ENCODE data around the gene GPC3. TPM values are rescaled to one million over a fixed set of nuclear protein-coding genes. Genes with fewer than 3 reads are reported as not detected.

GPC3 gene
- total and polyA plus RNA-seq, 2 experiments from 2014 or later = 36.8 to 60.1 TPM

DNA sequence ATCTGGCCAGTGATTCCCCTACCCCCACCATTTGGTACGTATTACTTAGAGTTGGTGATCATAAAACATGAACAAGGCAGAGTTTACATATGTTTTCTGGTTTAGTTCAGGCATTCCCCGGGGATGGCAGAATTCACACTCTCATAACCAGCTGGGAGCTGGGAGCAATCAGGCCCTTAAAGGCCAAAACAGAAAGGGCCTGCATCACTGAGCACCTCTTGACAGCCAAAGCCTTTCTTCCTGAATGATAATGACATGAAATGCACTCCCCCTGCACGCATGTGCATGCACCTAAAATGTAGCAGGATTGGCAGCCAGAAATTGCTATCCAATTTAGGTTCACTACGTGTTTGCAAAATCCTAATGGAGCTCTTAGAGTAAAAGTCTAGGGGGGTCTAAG lies 235.4 kb downstream of the GPC3 start:
- Mint-ChIP-seq H3K4me3 (no peak overlapping the region), H3K4me1 (peaks cover 12% of the 10 kb centered on the region; the same call in 2 of the 3 replicates), H3K9me3 (no peaks in the 10 kb centered on the region), H3K36me3 (ENCODE audit: low read depth) (no peaks in the 10 kb centered on the region), H3K27ac (no peak overlapping the region), H3K27me3 (ENCODE audit: insufficient read depth, low read depth, poor library complexity) (no peaks in the 10 kb centered on the region)
- DNase-seq (ENCODE audit: low spot score) = no peak
- H3K4me3 ChIP-seq = no peak overlapping the region
- TF ChIP-seq, protein P1, sequence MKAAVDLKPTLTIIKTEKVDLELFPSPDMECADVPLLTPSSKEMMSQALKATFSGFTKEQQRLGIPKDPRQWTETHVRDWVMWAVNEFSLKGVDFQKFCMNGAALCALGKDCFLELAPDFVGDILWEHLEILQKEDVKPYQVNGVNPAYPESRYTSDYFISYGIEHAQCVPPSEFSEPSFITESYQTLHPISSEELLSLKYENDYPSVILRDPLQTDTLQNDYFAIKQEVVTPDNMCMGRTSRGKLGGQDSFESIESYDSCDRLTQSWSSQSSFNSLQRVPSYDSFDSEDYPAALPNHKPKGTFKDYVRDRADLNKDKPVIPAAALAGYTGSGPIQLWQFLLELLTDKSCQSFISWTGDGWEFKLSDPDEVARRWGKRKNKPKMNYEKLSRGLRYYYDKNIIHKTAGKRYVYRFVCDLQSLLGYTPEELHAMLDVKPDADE (IDR thresholded peaks at IDR 0.05) = no peak
- TF ChIP-seq, protein P2, sequence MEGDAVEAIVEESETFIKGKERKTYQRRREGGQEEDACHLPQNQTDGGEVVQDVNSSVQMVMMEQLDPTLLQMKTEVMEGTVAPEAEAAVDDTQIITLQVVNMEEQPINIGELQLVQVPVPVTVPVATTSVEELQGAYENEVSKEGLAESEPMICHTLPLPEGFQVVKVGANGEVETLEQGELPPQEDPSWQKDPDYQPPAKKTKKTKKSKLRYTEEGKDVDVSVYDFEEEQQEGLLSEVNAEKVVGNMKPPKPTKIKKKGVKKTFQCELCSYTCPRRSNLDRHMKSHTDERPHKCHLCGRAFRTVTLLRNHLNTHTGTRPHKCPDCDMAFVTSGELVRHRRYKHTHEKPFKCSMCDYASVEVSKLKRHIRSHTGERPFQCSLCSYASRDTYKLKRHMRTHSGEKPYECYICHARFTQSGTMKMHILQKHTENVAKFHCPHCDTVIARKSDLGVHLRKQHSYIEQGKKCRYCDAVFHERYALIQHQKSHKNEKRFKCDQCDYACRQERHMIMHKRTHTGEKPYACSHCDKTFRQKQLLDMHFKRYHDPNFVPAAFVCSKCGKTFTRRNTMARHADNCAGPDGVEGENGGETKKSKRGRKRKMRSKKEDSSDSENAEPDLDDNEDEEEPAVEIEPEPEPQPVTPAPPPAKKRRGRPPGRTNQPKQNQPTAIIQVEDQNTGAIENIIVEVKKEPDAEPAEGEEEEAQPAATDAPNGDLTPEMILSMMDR (conservative IDR thresholded peaks at IDR 0.05; ENCODE audit: low read depth in 2 of 2) = no peak
- TF ChIP-seq ZNF114 (CRISPR knock-in tag; IDR thresholded peaks at IDR 0.05) = no peak
- no peaks in the 10 kb centered on the region for H3F3A ChIP-seq (replicated peaks; ENCODE audit: low read depth)
- no peak overlapping the region for H2AFZ ChIP-seq
- no peak overlapping the region for H3K4me2 ChIP-seq
- H3K4me1 ChIP-seq (ENCODE audit: insufficient read depth) = no peaks in the 10 kb centered on the region
- no peaks in the 10 kb centered on the region for H4K20me1 ChIP-seq (replicated peaks; ENCODE audit: insufficient read depth)
- H3K9me2 ChIP-seq (ENCODE audit: insufficient read depth) = no peaks in the 10 kb centered on the region
- no peak for ATAC-seq
- H3K27ac ChIP-seq (ENCODE audit: low read depth) = no peak overlapping the region
- no peaks in the 10 kb centered on the region for H3K79me2 ChIP-seq (replicated peaks; ENCODE audit: insufficient read depth)
- no peaks in the 10 kb centered on the region for H3K36me3 ChIP-seq (ENCODE audit: insufficient read depth)
- no peaks in the 10 kb centered on the region for H3K27me3 ChIP-seq (ENCODE audit: insufficient read depth)

- H4K20me1 ChIP-seq (replicated peaks; ENCODE audit: insufficient read depth) = no peaks in the 10 kb centered on the region
- no peak overlapping the region for H3K27ac Mint-ChIP-seq
- peaks cover 12% of the 10 kb centered on the region; the same call in 2 of the 3 replicates for H3K4me1 Mint-ChIP-seq
- no peaks in the 10 kb centered on the region for H3K4me1 ChIP-seq (ENCODE audit: insufficient read depth)
- H2AFZ ChIP-seq = no peak overlapping the region
- no peaks in the 10 kb centered on the region for H3K36me3 ChIP-seq (ENCODE audit: insufficient read depth)
- DNase-seq (ENCODE audit: low spot score) (no peak), ATAC-seq (no peak; the same call in 2 of the 3 replicates)
- H3K27ac ChIP-seq (ENCODE audit: low read depth) = no peak overlapping the region
- H3K27me3 ChIP-seq (ENCODE audit: insufficient read depth) = no peaks in the 10 kb centered on the region
- no peaks in the 10 kb centered on the region for H3K9me3 Mint-ChIP-seq
- H3K4me3 ChIP-seq = no peak overlapping the region
- no peaks in the 10 kb centered on the region for H3F3A ChIP-seq (replicated peaks; ENCODE audit: low read depth)
- H3K4me3 Mint-ChIP-seq = no peak overlapping the region
- no peaks in the 10 kb centered on the region for H3K36me3 Mint-ChIP-seq (ENCODE audit: low read depth)
- no peaks in the 10 kb centered on the region for H3K9me2 ChIP-seq (ENCODE audit: insufficient read depth)
- H3K27me3 Mint-ChIP-seq (ENCODE audit: insufficient read depth, low read depth, poor library complexity) = no peaks in the 10 kb centered on the region
- H3K4me2 ChIP-seq = no peak overlapping the region
- H3K79me2 ChIP-seq (replicated peaks; ENCODE audit: insufficient read depth) = no peaks in the 10 kb centered on the region
- TF ChIP-seq, protein P1 (IDR thresholded peaks at IDR 0.05) = no peak
- no peak for TF ChIP-seq POLR2AphosphoS5 (IDR thresholded peaks at IDR 0.05; ENCODE audit: low read depth)
- TF ChIP-seq, protein P3, sequence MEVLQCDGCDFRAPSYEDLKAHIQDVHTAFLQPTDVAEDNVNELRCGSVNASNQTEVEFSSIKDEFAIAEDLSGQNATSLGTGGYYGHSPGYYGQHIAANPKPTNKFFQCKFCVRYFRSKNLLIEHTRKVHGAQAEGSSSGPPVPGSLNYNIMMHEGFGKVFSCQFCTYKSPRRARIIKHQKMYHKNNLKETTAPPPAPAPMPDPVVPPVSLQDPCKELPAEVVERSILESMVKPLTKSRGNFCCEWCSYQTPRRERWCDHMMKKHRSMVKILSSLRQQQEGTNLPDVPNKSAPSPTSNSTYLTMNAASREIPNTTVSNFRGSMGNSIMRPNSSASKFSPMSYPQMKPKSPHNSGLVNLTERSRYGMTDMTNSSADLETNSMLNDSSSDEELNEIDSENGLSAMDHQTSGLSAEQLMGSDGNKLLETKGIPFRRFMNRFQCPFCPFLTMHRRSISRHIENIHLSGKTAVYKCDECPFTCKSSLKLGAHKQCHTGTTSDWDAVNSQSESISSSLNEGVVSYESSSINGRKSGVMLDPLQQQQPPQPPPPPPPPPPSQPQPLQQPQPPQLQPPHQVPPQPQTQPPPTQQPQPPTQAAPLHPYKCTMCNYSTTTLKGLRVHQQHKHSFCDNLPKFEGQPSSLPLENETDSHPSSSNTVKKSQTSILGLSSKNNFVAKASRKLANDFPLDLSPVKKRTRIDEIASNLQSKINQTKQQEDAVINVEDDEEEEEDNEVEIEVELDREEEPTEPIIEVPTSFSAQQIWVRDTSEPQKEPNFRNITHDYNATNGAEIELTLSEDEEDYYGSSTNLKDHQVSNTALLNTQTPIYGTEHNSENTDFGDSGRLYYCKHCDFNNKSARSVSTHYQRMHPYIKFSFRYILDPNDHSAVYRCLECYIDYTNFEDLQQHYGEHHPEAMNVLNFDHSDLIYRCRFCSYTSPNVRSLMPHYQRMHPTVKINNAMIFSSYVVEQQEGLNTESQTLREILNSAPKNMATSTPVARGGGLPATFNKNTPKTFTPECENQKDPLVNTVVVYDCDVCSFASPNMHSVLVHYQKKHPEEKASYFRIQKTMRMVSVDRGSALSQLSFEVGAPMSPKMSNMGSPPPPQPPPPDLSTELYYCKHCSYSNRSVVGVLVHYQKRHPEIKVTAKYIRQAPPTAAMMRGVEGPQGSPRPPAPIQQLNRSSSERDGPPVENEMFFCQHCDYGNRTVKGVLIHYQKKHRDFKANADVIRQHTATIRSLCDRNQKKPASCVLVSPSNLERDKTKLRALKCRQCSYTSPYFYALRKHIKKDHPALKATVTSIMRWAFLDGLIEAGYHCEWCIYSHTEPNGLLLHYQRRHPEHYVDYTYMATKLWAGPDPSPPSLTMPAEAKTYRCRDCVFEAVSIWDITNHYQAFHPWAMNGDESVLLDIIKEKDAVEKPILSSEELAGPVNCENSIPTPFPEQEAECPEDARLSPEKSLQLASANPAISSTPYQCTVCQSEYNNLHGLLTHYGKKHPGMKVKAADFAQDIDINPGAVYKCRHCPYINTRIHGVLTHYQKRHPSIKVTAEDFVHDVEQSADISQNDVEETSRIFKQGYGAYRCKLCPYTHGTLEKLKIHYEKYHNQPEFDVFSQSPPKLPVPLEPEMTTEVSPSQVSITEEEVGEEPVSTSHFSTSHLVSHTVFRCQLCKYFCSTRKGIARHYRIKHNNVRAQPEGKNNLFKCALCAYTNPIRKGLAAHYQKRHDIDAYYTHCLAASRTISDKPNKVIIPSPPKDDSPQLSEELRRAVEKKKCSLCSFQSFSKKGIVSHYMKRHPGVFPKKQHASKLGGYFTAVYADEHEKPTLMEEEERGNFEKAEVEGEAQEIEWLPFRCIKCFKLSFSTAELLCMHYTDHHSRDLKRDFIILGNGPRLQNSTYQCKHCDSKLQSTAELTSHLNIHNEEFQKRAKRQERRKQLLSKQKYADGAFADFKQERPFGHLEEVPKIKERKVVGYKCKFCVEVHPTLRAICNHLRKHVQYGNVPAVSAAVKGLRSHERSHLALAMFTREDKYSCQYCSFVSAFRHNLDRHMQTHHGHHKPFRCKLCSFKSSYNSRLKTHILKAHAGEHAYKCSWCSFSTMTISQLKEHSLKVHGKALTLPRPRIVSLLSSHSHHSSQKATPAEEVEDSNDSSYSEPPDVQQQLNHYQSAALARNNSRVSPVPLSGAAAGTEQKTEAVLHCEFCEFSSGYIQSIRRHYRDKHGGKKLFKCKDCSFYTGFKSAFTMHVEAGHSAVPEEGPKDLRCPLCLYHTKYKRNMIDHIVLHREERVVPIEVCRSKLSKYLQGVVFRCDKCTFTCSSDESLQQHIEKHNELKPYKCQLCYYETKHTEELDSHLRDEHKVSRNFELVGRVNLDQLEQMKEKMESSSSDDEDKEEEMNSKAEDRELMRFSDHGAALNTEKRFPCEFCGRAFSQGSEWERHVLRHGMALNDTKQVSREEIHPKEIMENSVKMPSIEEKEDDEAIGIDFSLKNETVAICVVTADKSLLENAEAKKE (CRISPR knock-in tag; IDR thresholded peaks at IDR 0.05) = no peak
- no peak for TF ChIP-seq STAT1 (IDR thresholded peaks at IDR 0.05; ENCODE audit: unreplicated experiment)
- no peak for TF ChIP-seq ZNF331 (CRISPR knock-in tag; IDR thresholded peaks at IDR 0.05; ENCODE audit: low read depth)
- TF ChIP-seq, protein P4, sequence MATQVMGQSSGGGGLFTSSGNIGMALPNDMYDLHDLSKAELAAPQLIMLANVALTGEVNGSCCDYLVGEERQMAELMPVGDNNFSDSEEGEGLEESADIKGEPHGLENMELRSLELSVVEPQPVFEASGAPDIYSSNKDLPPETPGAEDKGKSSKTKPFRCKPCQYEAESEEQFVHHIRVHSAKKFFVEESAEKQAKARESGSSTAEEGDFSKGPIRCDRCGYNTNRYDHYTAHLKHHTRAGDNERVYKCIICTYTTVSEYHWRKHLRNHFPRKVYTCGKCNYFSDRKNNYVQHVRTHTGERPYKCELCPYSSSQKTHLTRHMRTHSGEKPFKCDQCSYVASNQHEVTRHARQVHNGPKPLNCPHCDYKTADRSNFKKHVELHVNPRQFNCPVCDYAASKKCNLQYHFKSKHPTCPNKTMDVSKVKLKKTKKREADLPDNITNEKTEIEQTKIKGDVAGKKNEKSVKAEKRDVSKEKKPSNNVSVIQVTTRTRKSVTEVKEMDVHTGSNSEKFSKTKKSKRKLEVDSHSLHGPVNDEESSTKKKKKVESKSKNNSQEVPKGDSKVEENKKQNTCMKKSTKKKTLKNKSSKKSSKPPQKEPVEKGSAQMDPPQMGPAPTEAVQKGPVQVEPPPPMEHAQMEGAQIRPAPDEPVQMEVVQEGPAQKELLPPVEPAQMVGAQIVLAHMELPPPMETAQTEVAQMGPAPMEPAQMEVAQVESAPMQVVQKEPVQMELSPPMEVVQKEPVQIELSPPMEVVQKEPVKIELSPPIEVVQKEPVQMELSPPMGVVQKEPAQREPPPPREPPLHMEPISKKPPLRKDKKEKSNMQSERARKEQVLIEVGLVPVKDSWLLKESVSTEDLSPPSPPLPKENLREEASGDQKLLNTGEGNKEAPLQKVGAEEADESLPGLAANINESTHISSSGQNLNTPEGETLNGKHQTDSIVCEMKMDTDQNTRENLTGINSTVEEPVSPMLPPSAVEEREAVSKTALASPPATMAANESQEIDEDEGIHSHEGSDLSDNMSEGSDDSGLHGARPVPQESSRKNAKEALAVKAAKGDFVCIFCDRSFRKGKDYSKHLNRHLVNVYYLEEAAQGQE (IDR thresholded peaks at IDR 0.05; ENCODE audit: unreplicated experiment) = no peak
Measured at GRCh38 chrX:133749370-133749769, 236.0 kb downstream of the GPC3 start.

Data from GM23338 (cell line).